Measurements from ENCODE around the gene MYH9.
A peak's percentile ranks its signal among the peaks of the same experiment; 100 is the strongest.

MYH9 gene

DNA sequence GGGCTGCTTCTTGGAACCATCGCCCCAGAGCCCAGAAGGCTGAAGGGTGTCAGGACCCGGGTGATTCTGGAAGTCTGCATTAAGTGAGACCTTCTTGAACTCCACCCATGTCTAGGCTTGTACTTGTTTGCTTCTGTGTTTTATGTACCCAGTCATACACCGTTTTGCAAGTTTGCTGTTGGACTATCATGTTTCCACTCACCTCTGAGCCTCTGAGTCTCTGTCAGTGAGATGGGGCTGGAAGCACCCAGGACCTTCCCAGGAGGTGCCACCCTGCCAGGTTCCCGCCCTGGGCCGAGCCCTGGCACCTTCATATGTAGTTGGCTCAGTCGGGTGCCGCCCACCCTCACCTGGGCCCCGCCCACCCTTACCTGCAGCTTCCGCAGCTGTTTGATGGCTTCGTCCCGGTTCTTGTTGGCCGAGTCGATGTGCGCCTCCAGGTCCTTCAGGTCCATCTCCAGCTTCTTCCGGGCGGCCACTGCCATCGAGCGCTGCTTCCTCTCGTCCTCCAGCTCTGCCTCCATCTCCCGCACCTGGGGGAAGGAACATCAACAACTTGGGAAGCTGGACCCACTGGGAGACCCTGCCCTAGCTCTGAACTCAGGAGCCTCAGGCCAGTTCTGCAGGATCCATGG, 99.8 kb downstream of the MYH9 start:
- Histone ChIP-seq H3K27me3 (replicated peaks; ENCODE audit: control insufficient read depth, insufficient read depth, low read length) (no peaks in the 10 kb centered on the region), H3K4me3 (replicated peaks; ENCODE audit: low read depth, low read length) (no peak overlapping the region), H3K36me3 (ENCODE audit: control insufficient read depth, insufficient read depth, low read length) (peaks cover 66% of the 10 kb centered on the region)
- no peak for TF ChIP-seq CTCF (IDR thresholded peaks at IDR 0.05; ENCODE audit: insufficient read depth, low read length, poor library complexity, severe bottlenecking)
- DNase-seq (ENCODE audit: extremely low read depth, insufficient read length): no peak

DNA sequence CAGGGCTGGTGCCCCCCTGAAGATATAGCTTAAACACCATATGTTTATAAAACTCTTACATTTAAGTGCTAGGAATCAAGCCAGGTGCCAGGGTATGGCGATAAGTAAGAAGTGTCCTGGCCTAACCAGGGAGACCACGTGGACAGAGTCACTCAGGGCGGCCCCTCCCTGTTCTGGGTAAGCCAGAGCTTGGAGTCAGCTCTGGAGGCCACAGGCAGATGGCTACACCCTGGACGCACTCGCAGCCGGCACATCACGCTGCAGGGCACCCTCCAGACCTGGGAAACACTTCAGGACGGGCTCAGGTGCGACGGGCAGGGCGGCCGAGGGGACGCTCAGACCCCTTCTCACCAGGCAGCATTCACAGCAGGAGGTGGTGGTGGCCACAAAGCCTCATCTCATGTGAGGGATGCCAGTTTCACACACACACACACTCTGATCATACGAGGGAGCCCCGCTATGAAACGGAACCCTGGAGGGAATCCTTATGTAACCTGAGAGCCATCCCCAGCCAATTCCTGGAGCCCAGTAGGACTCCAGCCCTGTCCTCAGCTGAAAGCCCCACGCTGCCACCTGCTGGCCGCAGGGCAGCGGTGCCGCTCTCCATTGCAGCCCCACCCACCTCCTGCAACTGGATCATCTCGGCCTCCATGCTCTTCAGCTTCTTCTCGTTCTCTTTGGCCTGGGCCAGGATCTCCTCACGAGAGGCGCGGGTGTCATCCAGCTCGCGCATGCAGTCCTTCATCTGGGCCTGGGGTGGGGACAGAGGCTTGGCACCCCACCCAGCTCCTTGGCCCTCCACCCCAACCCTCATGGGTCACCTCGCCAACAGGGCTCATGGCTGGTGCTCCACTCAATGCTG, 101.4 kb downstream of the MYH9 start:
- TF ChIP-seq CTCF (IDR thresholded peaks at IDR 0.05; ENCODE audit: insufficient read depth, low read length, poor library complexity, severe bottlenecking): peak; percentile 93
- H3K4me3 ChIP-seq (replicated peaks; ENCODE audit: low read depth, low read length): no peak overlapping the region
- DNase-seq (ENCODE audit: extremely low read depth, insufficient read length): peak; percentile 75
- H3K27me3 ChIP-seq (replicated peaks; ENCODE audit: control insufficient read depth, insufficient read depth, low read length): no peaks in the 10 kb centered on the region
- peaks cover 59% of the 10 kb centered on the region for H3K36me3 ChIP-seq (ENCODE audit: control insufficient read depth, insufficient read depth, low read length)

DNA sequence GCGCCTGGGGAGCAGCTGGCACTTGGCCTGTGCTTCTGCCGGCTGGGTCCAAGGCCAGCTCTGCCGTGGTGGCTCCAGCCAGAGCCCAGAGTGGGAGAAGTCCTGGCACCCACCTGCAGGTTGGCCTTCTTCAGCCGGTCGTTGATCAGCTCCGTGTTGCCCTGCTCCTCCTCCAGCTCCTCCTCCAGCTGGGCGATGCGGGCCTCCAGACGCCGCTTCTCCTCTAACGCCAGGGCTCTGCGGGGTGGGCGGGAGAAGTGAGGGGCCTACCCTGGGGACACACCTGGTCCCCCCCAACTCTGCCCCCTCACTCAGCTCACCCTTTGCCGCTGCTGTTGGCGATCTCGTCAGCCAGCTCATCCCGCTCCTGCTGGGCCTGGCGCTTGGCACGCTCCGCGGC, 102.2 kb downstream of the MYH9 start:
- Histone ChIP-seq H3K4me3 (replicated peaks; ENCODE audit: low read depth, low read length) (no peak overlapping the region), H3K27me3 (replicated peaks; ENCODE audit: control insufficient read depth, insufficient read depth, low read length) (no peaks in the 10 kb centered on the region), H3K36me3 (ENCODE audit: control insufficient read depth, insufficient read depth, low read length) (peaks cover 62% of the 10 kb centered on the region)
- no peak for TF ChIP-seq CTCF (IDR thresholded peaks at IDR 0.05; ENCODE audit: insufficient read depth, low read length, poor library complexity, severe bottlenecking)
- no peak for DNase-seq (ENCODE audit: extremely low read depth, insufficient read length)

DNA sequence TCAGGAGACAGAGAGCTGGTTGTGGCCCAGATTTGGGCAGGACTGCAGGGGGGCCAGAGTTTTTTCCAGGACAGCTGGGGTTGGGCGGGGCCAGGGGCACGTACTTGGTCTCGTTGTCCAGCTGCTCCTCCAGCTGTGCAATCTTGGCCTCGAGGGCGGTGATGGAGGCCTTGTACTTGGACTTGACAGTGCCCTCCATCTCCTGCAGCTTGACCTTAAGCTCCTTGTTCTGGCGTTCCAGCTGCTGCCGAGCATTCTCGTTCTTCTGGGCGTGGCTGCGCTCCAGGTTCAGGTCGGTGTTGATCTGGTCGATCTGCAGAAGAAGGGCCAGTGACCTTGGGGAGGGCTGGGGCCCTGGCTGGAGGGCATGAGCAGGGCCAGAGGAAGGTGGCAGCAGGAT, 102.8 kb downstream of the MYH9 start:
- DNase-seq (ENCODE audit: extremely low read depth, insufficient read length): no peak
- TF ChIP-seq CTCF (IDR thresholded peaks at IDR 0.05; ENCODE audit: insufficient read depth, low read length, poor library complexity, severe bottlenecking): no peak
- Histone ChIP-seq H3K36me3 (ENCODE audit: control insufficient read depth, insufficient read depth, low read length) (peaks cover 64% of the 10 kb centered on the region), H3K27me3 (replicated peaks; ENCODE audit: control insufficient read depth, insufficient read depth, low read length) (no peaks in the 10 kb centered on the region), H3K4me3 (replicated peaks; ENCODE audit: low read depth, low read length) (no peak overlapping the region)

DNA sequence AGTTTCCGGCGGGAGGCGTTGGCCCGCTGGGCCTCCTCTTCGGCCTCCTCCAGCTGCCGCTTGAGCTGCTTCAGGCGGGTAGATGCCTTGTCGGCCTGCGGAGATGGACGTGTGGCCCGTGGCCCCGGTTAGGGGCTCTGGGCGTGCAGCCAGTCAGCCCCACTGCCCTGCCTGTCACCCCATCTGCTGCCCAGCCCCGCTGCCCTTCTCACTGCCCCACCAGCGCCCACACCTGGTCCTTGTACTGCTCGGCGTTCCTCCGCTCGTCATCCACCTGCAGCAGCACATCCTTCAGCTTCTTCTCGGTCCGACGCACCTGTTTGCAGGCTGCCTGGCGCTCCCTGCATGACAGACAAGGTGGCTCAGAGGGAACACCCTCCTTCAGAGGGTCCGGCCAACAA, 103.6 kb downstream of the MYH9 start:
- Histone ChIP-seq H3K4me3 (replicated peaks; ENCODE audit: low read depth, low read length) (no peak overlapping the region), H3K36me3 (ENCODE audit: control insufficient read depth, insufficient read depth, low read length) (peaks cover 56% of the 10 kb centered on the region), H3K27me3 (replicated peaks; ENCODE audit: control insufficient read depth, insufficient read depth, low read length) (no peaks in the 10 kb centered on the region)
- TF ChIP-seq CTCF (IDR thresholded peaks at IDR 0.05; ENCODE audit: insufficient read depth, low read length, poor library complexity, severe bottlenecking): no peak
- DNase-seq (ENCODE audit: extremely low read depth, insufficient read length): no peak
